Spinal cord (tissue), 10 donors: ENCODE results near the gene ABHD6. TPM values are rescaled to one million over a fixed set of nuclear protein-coding genes. Genes with fewer than 3 reads are reported as not detected.
A peak's percentile ranks its signal among the peaks of the same experiment; 100 is the strongest.
"Not testable (repeated sequence)": the region's sequence is repeated elsewhere in the genome, so short reads cannot be mapped to it uniquely, and the experiment has no call there.

Experiments used
- DNase-seq, 6 donors: peaks; one replicate each; pipeline versions ENCODE4 v3.0.0 to v3.0.0-alpha.2; 2013 to 2015; ENCODE audit warnings: low spot score in 6 of 6, low read depth in 4 of 6
- H3K27ac ChIP-seq: one replicate; pipeline ENCODE4 v1.5.1; 2013; ENCODE audit warnings: low read depth, low read length, control low read depth
- H3K27me3 ChIP-seq: one replicate; pipeline ENCODE4 v1.6.1; 2013; ENCODE audit warnings: low read length; ENCODE audit not compliant: control insufficient read depth, insufficient read depth
- H3K36me3 ChIP-seq: one replicate; pipeline ENCODE4 v1.6.1; 2013; ENCODE audit warnings: low read length; ENCODE audit not compliant: control insufficient read depth, insufficient read depth
- H3K4me1 ChIP-seq: one replicate; pipeline ENCODE4 v1.6.1; 2013; ENCODE audit warnings: low read length; ENCODE audit not compliant: control insufficient read depth, insufficient read depth
- H3K4me3 ChIP-seq: one replicate; pipeline ENCODE4 v1.5.1; 2013; ENCODE audit warnings: low read depth, low read length, control low read depth
- H3K9me3 ChIP-seq: one replicate; pipeline ENCODE4 v1.6.1; 2013; ENCODE audit warnings: low read length; ENCODE audit not compliant: control insufficient read depth, insufficient read depth
- WGBS: methylation state at CpG from one replicate; pipeline ENCODE4 v1.1.5; 2013; ENCODE audit warnings: missing lambda C conversion rate; ENCODE audit not compliant: insufficient coverage; 5-methylcytosine and 5-hydroxymethylcytosine counted together
- polyA plus RNA-seq, 2 donors: library from polyadenylated mRNA; unstranded; fragments of 120-200 nt; gene quantifications; one replicate each; pipeline ENCODE4 v1.2.1, GENCODE V29; 2013; ENCODE audit not compliant: insufficient read length in 2 of 2
- total RNA-seq, 2 donors: library from RNA; depleted of rRNA in 1 of 2; stranded (reverse); fragments of 120-200 nt in 1 of 2; fragments of >200 nt in 1 of 2; gene quantifications; one replicate each; pipeline versions ENCODE4 v1.2.3 to v1.2.4, GENCODE V29; 2013 to 2014
- donor health status: healthy.

Gene ABHD6
- total and polyA plus RNA-seq, 4 donors: 21.5 to 22.9 (median 22.3) TPM

DNA sequence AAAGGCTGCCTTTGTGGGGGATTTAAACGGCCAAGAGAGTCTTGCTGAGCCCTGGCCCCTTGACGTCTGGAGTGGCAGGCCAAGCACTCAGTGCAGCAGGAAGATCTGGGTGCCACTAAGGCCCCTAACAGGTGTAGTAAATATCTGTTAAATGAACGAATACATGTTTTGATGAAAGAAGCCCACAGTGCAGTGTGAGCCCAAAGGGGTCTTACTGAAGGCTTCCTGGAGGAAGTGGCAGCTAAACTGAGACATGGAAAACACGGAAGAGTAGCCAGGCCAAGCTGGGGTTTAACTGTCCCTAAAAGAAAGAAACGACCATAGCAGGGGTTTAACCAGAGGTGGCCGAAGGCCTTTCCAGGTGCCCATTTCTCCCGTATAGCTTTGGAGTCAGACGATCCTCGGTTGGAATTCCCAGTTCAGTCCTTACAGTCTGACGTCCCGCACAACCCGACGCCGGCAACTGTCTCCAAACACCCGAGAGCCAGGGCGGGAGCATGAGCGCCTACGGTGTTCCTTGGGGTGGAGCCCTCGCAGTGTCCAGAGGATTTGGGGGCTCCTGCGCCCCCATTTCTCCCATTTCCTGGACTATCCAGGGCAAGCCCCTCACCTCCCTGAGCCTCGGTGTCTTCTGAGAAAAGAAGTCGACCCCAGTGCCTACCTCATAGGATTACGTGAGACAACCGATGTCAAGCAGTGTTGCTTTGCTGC, 910 bp upstream of the ABHD6 start:
- Histone ChIP-seq H3K4me1 (peaks cover 20% of the 10 kb centered on the region), H3K36me3 (no peaks in the 10 kb centered on the region), H3K27me3 (peaks cover 7% of the 10 kb centered on the region), H3K9me3 (no peaks in the 10 kb centered on the region), H3K4me3 (peak overlapping the region; percentile 88), H3K27ac (peak overlapping the region; percentile 48)
- no peak for DNase-seq
- 13% methylated on average over 24 of the region's 24 CpGs for WGBS

DNA sequence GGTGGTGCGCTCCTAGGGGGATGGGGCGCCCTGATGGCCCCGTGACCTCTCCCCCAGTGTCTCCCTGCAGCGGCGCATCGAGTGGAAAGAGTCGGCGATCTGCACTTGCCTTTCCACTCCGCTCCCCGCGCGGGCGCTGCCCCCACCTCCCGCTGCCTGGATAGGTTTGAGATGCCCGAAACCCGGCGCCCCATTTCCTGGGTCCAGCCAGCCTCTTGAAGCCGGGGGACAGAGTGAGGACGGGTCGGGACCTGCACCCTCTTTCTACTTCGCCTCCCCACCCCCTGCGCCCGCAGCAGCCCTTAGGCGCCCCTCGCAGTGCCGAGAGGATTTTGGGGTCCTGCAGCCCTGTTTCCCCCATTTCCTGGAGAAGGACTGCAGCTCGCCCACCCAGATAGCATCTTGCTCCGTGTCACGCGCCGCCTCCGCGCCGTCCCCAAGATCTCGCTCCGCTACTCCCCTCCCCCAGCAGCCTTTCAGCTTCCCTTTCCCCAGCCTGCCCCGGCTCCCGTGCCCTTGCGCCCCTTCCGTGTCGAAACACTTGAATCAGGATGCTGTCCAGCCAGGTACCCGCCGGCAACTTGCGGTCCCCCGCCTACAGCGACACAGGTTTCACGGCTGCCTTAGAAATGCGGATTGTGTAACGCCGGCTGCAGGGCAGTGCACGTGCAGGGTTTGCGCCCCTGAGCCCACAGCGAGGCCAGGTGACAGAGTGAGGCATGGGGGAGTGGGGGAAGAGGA, 519 bp downstream of the ABHD6 start:
- DNase-seq: peak in 3 of 6 donors; percentile 26 to 78 (median 67)
- Histone ChIP-seq H3K36me3 (no peaks in the 10 kb centered on the region), H3K4me1 (peaks cover 20% of the 10 kb centered on the region), H3K27ac (peak overlapping the region; percentile 19), H3K4me3 (peak overlapping the region; percentile 88), H3K9me3 (no peaks in the 10 kb centered on the region), H3K27me3 (peaks cover 6% of the 10 kb centered on the region)
- WGBS: 1% methylated on average over 53 of the region's 53 CpGs

DNA sequence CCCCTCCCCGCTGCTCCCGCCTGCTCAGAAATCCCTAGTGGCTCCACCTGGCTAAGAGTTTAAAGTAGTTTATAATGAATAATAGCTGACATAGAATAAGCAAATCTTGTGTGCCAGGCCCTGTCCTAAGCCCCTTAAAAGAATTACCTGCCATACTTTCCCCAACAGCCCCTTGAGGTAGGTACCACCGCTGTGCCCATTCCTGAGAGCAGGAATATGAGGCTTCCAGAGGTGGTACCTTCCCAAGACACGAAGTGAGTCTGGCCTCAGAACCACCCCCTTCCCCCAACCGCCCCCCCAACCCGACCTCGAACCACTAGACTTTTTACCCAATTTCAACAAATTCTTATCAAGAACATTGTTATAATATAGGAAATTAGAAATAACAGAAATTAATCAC, 1.2 kb downstream of the ABHD6 start:
- DNase-seq: no peak
- Histone ChIP-seq H3K9me3 (no peaks in the 10 kb centered on the region), H3K4me1 (peaks cover 20% of the 10 kb centered on the region), H3K36me3 (no peaks in the 10 kb centered on the region), H3K4me3 (peak overlapping the region; percentile 88), H3K27ac (no peak overlapping the region), H3K27me3 (peaks cover 4% of the 10 kb centered on the region)
- WGBS: 45% methylated on average over 1 of the region's 7 CpGs

DNA sequence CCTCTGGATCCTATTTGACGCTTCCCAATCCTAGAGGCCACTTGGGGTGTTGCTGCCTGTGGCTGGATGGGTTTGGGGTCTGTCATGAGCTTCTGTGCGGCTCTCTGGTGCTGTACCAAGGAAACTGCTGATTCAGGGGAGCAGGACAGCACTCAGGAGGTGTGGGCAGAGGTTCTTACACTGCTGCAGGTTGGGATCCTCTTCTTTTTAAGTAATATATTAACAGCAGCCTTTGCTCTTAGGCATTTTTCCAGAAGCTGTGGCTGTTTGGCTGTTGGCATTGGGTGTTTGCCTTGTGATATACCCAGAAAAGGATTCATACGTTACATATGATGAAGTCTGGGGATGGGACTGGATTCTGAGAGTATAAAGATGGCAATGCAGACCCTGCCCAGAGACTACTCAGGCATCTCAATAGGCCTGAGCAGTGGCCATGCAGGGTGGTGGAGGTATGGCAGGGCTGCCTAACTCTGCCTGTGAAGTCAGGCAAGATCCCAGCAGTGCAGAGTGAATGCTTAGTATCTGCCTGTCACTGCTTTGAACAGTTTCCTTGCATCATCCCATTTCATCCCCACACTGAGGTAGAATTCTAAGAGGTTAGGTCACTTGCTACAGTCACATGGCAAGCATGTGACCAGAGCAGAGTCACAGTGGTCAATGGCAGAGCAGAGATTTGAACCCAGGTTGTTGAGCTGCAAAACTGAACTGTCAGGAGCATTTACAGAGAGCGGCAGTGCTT, 3.9 kb downstream of the ABHD6 start:
- 100% methylated on average over 2 of the region's 4 CpGs for WGBS
- DNase-seq: no peak
- H3K9me3 ChIP-seq: no peaks in the 10 kb centered on the region
- no peak overlapping the region for H3K4me3 ChIP-seq
- no peaks in the 10 kb centered on the region for H3K36me3 ChIP-seq
- no peak overlapping the region for H3K27ac ChIP-seq
- H3K27me3 ChIP-seq: peaks cover 3% of the 10 kb centered on the region
- H3K4me1 ChIP-seq: peaks cover 17% of the 10 kb centered on the region

DNA sequence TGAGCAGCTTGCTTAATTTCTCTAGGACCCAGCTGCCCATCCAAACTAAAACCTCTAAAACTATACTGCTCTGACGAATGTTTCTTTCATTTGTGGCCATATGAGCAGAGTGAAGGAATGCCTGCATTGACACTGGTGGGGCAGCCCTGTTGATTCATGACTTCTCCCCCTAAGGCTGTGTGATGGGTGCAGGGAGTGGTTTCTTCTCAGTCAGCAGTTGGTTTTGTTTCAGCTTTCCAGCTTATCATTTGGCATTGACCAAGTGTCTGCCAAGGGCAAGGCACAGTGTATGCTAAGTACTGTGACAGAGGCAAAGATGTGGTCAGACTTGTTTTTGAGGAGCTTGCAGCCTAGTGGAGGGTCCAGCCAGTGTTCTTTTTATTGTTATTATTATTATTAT, 4.7 kb downstream of the ABHD6 start:
- Histone ChIP-seq H3K36me3 (no peaks in the 10 kb centered on the region), H3K27me3 (peaks cover 3% of the 10 kb centered on the region), H3K4me3 (no peak overlapping the region), H3K9me3 (no peaks in the 10 kb centered on the region), H3K27ac (no peak overlapping the region), H3K4me1 (peaks cover 10% of the 10 kb centered on the region)
- no CpG with 5 or more reads among the region's 1 CpG for whole genome bisulfite sequencing
- no peak for DNase-seq

DNA sequence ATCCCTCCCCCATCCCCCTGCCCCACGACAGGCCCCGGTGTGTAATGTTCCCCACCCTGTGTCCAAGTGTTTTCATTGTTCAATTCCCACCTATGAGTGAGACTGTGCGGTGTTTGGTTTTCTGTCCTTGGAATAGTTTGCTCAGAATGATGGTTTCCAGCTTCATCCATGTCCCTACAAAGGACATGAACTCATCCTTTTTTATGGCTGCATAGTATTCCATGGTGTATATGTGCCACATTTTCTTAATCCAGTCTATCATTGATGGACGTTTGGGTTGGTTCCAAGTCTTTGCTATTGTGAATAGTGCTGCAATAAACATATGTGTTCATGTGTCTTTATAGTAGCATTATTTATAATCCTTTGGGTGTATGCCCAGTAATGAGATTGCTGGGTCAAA, 5.3 kb downstream of the ABHD6 start:
- not testable (repeated sequence) for H3K27ac ChIP-seq, H3K36me3 ChIP-seq, H3K9me3 ChIP-seq, H3K4me1 ChIP-seq, H3K27me3 ChIP-seq, DNase-seq, H3K4me3 ChIP-seq
- no CpG with 5 or more reads among the region's 4 CpGs for WGBS

DNA sequence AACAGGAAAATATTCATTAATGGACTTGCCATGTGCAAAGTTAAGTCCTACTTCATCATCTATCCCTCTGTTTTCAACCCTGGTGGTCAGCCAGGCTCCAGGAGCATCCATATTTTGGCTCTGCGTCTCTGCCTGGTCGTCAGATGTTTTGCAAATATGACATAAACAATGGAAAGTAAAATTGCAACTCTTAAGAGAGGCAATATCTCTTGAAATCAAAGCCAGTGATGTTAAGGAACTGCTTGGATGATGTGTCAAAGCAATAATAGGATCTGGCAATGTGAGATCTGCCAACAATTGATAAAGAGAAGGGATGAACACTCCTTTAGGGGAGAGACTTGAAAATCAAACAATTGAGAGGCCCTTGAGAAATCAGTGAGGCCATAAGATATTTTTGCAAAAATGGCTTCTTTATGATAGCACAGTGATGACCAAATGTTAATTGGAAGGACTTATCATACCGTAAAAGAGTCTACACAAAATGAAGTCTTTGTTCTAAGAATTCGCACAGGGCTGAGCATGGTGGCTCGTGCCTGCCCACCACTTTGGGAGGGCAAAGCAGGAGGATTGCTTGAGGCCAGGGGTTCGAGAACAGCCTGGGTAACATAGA, 6.5 kb downstream of the ABHD6 start:
- WGBS: 83% methylated on average over 4 of the region's 6 CpGs
- H3K27ac ChIP-seq: no peak overlapping the region

DNA sequence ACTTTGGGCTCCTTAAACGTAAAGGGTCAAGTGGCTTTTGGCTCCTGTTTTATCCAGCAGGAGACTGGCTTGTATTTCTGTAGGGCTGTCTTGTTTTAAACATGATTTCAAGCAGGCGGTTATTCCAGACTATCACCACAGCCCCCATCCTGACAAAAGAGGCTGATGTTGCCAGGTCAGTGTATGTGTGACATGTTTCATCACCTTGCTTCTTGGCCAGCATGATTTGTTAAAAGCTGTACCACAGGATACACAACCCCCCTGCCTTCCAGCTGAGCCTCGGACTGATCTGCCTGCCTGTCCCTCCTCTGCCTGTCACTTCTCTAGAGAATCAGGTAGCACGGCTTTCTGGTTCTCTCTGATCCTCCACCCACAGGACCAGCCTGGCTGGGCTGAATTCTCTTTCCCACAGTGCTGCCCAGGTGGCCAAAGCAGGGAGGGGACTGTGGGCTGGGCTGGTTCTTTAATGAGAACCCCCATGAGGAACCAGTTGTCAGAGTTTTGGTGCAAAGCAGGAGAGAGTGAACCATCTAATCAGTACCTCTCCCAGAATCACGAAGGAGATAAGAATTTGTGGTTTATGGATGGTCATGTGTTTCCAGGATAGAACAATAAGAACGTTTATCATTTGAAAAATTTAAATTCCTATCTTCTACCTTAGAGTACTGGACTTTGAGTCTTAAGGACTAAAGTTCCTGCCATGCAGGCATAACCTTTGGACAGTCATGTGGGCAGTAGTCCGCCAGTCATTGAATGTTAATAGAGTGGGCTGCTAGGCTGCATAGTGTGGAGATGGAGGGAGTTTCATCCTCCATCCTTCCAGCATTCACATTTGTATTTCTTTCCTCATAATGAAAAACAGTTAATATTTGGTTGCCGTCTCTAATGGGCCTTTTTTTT, 8.8 kb downstream of the ABHD6 start:
- Histone ChIP-seq H3K36me3 (no peaks in the 10 kb centered on the region), H3K27ac (no peak overlapping the region), H3K4me1 (peaks cover 13% of the 10 kb centered on the region), H3K4me3 (no peak overlapping the region), H3K27me3 (peaks cover 3% of the 10 kb centered on the region), H3K9me3 (no peaks in the 10 kb centered on the region)
- no peak for DNase-seq
- 83% methylated on average over 2 of the region's 8 CpGs for WGBS

More for the DNA sequence above, 6.5 kb downstream of the ABHD6 start:
- H3K36me3 ChIP-seq: no peaks in the 10 kb centered on the region
- H3K9me3 ChIP-seq: no peaks in the 10 kb centered on the region
- H3K4me1 ChIP-seq: peaks cover under 1% of the 10 kb centered on the region
- DNase-seq: no peak
- H3K4me3 ChIP-seq: no peak overlapping the region
- H3K27me3 ChIP-seq: peaks cover 3% of the 10 kb centered on the region
